Effector memory CD8-positive, alpha-beta T cell (primary cell): ENCODE results near the gene GH1.
"Not testable (repeated sequence)": the region's sequence is repeated elsewhere in the genome, so short reads cannot be mapped to it uniquely, and the experiment has no call there.

Experiments used
- ATAC-seq: fragments of 150-1000 bp; cut with Tn5 transposase; replicated peaks from 2 replicates; pipeline ENCODE4 v1.10.0; 2021; ENCODE audit warnings: mild to moderate bottlenecking, moderate library complexity
- DNase-seq, 3 experiments: peaks; one replicate each; pipeline ENCODE4 v3.0.0; 2021
- H3K27ac Mint-ChIP-seq, 2 donors: one replicate each; pipeline ENCODE4 v1.8.0; 2022; ENCODE audit warnings: mild to moderate bottlenecking in 2 of 2, mixed read lengths in 2 of 2, moderate library complexity in 2 of 2
- H3K27me3 Mint-ChIP-seq, 2 donors: one replicate each; pipeline ENCODE4 v1.8.0; 2022; ENCODE audit warnings: mixed read lengths in 2 of 2
- H3K36me3 Mint-ChIP-seq: one replicate; pipeline ENCODE4 v1.8.0; 2022; ENCODE audit warnings: mild to moderate bottlenecking, moderate library complexity, mixed read lengths; ENCODE audit not compliant: insufficient read depth
- H3K4me1 Mint-ChIP-seq, 2 donors: one replicate each; pipeline ENCODE4 v1.8.0; 2022; ENCODE audit warnings: low read depth in 2 of 2, mixed read lengths in 2 of 2
- H3K4me3 Mint-ChIP-seq, 2 donors: one replicate each; pipeline ENCODE4 v1.8.0; 2022; ENCODE audit warnings: mild to moderate bottlenecking in 2 of 2, mixed read lengths in 2 of 2, moderate library complexity in 2 of 2
- H3K9me3 Mint-ChIP-seq, 2 donors: one replicate each; pipeline ENCODE4 v1.8.0; 2022; ENCODE audit warnings: mixed read lengths in 2 of 2

GH1 gene

GRCh38 chr17:63870292-63870665 is 48.4 kb downstream of the GH1 start:
- not testable (repeated sequence) for H3K4me1 Mint-ChIP-seq, H3K36me3 Mint-ChIP-seq, H3K9me3 Mint-ChIP-seq, ATAC-seq, H3K27ac Mint-ChIP-seq, DNase-seq, H3K4me3 Mint-ChIP-seq
- peaks cover 9 to 11% of the 10 kb centered on the region in 2 donors for H3K27me3 Mint-ChIP-seq

GRCh38 chr17:63869491-63870291 is 48.9 kb downstream of the GH1 start:
- not testable (repeated sequence) for H3K27ac Mint-ChIP-seq, H3K4me1 Mint-ChIP-seq, DNase-seq, H3K4me3 Mint-ChIP-seq, H3K9me3 Mint-ChIP-seq, ATAC-seq, H3K36me3 Mint-ChIP-seq
- peaks cover 8 to 11% of the 10 kb centered on the region in 2 donors for H3K27me3 Mint-ChIP-seq
